Measurements from ENCODE around the gene MYO3B.

The MYO3B gene

GRCh38 chr2:170213651-170214050 is 35.7 kb downstream of the MYO3B start:
- DNase-seq = no peak

GRCh38 chr2:170214309-170214948 is 36.5 kb downstream of the MYO3B start:
- no peak for DNase-seq

- no peak for DNase-seq
Measured at GRCh38 chr2:170215021-170215420, 37.1 kb downstream of the MYO3B start.

DNA sequence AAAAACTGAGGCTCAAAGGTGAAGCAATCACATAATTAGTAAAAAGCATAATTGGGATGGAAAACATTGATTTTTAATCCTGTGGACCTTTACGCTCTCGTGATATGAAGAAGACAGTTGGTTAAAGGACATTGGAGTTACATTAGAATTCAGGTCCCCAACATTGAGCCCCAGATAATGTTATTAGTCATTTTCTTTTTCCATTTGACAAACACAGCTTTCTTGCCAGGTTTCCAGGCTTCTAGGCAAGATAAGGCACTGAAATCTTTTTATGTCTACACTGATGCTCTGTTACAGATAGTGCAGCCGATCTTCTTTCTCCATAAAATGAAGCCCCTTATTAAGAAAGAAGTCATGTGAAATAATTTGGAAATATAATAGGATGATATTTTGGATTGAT is 38.5 kb downstream of the MYO3B start:
- no peak for DNase-seq

DNA sequence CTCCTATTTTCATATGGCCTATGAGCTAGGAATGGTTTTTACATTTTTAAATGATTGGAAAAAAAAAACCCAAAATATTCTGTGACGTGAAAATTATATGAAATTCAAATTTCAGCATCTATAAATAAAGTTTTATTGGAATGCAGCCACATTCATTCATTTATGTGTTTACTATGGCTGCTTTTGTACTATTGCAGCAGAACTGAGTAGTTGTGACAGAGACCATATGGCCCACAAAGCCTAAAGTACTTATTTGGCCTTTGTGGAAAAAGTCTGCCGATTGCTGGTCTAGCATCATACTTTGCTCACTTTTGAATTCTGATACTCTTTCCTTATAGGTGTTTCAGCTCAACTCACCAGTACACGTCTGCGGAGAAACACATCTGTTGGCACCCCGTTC is 39.0 kb downstream of the MYO3B start:
- DNase-seq = no peak

- DNase-seq = no peak
Measured at GRCh38 chr2:170217778-170218251, 39.9 kb downstream of the MYO3B start.

GRCh38 chr2:170218456-170218855 is 40.5 kb downstream of the MYO3B start:
- DNase-seq = no peak

- DNase-seq = no peak
Measured at GRCh38 chr2:170218931-170219330, 41.0 kb downstream of the MYO3B start.

DNA sequence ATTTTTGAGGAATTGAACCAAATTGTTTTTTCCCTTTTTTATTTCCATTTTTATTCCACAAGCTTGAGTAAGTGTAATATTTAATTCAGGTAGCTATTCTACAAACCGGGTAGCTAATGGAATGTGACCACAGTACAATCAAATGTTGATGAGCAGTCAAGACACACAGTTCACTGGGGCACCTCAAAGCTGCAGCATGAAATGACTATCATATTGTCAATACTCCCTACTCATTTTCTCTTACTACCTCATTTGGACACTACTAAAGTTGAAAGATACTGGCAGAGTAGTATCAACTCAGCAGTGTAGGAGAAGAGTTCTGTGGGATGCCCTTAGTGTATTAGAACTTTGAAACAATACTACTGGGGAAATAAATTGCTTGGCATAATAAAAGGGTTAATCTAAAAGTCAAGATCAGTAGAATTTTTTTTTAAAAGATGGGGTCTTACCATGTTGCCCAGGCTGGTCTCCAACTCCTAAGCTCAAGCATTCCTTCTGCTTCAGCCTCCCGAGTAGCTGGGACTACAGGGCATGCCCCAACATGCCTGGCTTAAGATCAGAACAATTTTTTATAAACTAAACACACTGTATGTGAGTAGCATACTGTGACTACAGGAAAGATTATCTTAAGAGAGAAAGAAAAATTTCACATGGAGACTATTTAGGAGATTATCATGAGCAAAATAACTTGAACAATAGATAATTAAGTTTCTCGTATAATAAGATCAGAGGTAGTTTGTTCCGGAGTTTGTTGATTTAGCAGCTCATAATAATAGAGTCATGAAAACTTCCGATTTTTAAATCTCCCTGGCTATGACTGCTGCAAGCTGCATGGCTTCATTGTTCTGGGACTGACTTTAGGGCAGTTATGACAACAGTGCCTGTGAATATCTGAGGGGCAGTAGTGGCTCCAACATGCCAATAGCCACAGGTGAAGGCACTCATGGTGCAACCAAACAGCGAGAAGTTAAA is 43.7 kb downstream of the MYO3B start:
- no peak for DNase-seq

- DNase-seq = no peak
Measured at GRCh38 chr2:170222298-170222697, 44.4 kb downstream of the MYO3B start.

DNA sequence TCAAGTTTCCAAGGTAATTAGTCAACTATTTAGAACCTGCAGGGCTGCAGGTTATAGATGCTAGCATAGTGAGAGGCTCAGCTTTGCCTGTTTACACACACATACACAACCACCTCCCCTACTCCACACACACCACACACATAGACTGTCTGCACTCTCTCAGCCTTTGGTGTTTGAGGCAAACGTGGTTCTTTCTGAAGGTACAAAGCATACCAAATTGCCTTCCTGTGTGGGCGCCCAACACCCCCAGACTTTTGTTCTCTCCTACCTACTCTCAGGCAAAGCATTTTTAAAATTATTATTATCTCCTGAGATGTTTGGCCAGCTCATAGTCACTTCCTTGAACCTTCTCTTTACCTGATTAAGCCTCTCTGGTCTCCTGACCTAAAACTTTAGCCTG is 44.9 kb downstream of the MYO3B start:
- peak in 1 of 5 experiments; percentile 11 for DNase-seq

DNA sequence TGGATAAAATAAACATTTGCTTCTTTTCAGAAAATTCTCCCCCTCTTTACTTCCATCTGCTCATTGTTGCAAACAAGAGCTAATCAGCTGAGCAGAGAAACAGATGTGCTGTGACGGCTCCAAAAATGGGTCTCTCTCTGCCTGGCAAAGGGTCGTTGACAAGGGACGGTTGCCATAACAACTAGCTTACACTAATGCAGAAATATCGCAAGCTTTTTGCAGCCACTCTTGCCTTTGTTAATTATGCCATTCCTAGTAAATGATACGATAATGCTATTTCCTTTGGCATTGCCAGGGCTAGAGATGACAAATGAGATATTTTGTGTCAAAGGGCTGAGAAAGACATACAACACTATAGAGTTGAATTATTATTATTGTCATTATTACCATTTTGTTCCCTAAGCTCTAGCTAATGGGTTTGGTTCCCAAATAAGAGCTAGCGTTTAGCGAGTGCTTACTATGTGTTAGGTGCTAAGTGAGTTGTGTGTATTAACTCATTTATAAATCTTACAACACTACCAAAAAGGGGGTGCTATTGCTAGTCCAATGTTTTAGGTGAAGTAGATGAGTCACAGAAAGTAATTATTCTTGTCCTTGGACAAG is 46.8 kb downstream of the MYO3B start:
- no peak for DNase-seq

GRCh38 chr2:170226216-170226615 is 48.3 kb downstream of the MYO3B start:
- DNase-seq = no peak

DNA sequence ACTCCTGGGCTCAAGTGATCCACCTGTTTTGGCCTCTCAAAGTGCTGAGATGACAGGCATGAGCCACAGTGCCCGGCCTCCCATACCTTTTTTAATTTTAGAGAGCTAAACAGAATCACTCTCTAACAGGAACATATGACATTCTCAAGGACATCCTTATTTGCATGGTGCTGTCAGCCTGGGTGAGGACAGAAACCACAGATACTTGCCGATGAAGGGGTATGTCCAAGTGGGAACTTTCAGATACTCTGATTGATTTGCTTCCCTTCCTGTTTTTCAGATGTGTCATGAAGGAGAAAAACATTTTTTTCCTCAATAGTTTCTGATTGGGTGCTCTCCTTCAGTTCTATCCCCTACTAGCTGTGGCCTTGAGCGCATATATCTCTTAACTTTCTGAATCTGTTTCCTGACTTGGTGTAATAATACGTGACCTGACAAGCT is 49.6 kb downstream of the MYO3B start:
- no peak for DNase-seq

DNA sequence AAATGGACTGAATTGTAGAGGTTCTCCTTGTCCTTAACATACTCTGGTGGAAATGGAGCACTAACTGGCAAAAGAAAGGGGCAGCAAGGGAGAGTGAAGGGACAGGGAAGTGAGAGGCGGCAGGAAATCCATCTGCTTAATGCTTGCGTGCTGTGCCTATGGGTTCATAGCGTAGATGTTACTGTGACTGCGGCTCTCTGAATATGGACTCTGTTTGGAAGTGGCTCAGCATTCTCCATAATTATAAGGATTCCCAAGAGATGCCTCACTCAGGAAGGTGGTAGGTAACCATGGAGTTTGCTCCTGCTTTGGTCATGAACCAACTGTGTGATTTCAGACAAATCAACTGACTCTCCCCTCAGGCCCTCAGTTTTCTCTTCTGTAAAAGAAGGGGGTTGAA is 50.0 kb downstream of the MYO3B start:
- no peak for DNase-seq

DNA sequence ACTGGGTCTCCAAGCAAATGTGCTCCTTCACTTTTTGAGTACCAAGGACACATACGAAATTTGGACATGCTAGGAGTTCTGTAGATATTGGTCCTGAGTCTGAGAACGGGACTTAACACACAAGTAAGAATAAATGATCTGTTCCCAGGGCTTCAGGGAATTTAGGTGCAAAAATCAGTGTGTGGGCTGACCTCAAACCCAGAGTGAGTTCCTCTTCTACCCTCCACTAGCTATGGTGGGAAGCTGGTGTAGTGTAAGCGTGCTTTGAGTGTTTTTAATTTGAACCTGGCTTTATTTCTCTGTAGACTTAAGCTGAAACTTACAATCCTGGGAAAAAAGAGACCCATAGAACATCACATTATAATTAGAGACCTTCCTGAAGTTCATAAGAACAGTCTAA is 50.5 kb downstream of the MYO3B start:
- DNase-seq = no peak

- DNase-seq = no peak
Measured at GRCh38 chr2:170229125-170229524, 51.2 kb downstream of the MYO3B start.

DNA sequence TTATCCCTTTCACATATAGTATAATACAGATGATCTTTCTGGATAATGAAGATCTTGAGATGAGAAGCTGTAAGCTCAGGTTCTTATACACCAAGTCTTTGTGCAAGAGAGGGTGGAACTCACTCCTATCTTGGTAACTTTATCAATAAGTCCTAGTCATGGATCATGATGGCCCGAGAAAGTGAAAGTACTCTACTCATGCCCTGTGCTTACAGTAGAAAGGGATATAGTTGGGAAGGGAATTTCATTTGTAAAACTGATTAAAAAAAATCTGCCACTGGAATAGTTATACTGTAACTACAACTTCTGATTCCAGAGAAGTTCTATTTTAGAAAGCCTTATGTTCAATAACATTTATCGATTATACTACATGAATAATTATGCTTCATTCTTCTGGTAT is 51.8 kb downstream of the MYO3B start:
- no peak for DNase-seq

- peak in 1 of 5 experiments; percentile 47 for DNase-seq
Measured at GRCh38 chr2:170235860-170236679, 58.1 kb downstream of the MYO3B start.

- no peak for DNase-seq
Measured at GRCh38 chr2:170236680-170237047, 58.7 kb downstream of the MYO3B start.

DNA sequence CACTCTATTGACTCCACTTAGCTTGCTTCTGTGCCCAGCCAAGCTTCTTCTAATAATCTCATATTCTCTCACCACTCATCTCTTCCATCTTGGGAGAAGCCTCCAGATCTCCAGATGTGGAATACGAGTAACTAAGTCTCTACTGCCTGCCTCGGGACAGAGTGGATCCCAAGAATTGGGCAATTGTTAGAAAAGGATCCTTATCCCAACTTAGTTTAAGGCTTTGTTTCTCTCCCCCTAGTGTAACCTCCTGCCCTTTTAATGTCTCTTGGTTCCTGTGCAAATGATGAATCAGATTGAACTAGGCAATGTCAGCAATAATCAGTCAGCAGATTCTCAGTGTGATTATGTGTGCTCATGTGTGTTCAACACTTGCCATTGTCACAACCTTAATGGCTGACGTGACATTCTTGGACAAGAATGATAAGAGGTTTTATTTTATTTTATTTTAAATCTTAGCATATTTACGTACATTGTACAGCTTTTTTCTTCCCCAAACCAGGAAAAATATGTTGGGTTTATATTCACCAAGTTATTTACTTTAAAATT is 59.7 kb downstream of the MYO3B start:
- no peak for DNase-seq

DNA sequence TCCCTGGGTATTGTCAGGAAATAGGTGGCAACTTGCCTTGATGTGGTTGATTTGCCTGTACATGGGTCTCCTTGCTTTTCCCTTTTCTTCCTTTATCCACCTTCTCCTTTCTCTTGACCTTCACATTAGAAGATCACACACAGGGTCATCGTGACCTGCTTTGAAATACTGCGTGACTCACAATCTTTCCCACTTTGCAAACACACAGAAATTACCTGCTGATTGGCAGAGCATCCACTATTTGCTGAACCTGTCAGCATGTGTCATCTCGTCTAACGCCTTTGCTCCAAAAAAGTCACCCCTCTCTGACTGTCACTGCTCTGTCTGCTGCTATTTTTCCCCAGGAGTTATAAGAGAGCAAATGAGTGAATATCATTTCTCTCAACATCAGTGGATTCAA is 60.8 kb downstream of the MYO3B start:
- DNase-seq = no peak

Measured in T-helper 2 cell (primary cell).